Mucosa of rectum (tissue), 2 donors: ENCODE data around the gene PAX7.
"Not testable (repeated sequence)": the region's sequence is repeated elsewhere in the genome, so short reads cannot be mapped to it uniquely, and the experiment has no call there.

ENCODE experiments used
- H3K27ac ChIP-seq, 2 donors: one replicate each; pipeline ENCODE4 v1.7.0; 2013; ENCODE audit warnings: inconsistent platforms in 2 of 2, low read depth in 2 of 2, low read length in 2 of 2
- H3K27me3 ChIP-seq, 2 donors: one replicate each; pipeline ENCODE4 v1.7.0; 2013; ENCODE audit warnings: low read length in 2 of 2; ENCODE audit not compliant: control insufficient read depth in 2 of 2, insufficient read depth in 2 of 2
- H3K36me3 ChIP-seq, 2 donors: one replicate each; pipeline ENCODE4 v1.7.0; 2013; ENCODE audit warnings: low read length in 2 of 2; ENCODE audit not compliant: control insufficient read depth in 2 of 2, insufficient read depth in 2 of 2
- H3K4me1 ChIP-seq, 2 donors: one replicate each; pipeline ENCODE4 v1.7.0; 2013; ENCODE audit warnings: low read length in 2 of 2, mild to moderate bottlenecking in 1 of 2; ENCODE audit not compliant: control insufficient read depth in 2 of 2, insufficient read depth in 2 of 2
- H3K4me3 ChIP-seq, 2 donors: one replicate each; pipeline ENCODE4 v1.7.0; 2013; ENCODE audit warnings: low read length in 2 of 2
- H3K9ac ChIP-seq, 2 donors: one replicate each; pipeline ENCODE4 v1.7.0; 2013; ENCODE audit warnings: low read length in 2 of 2, low read depth in 1 of 2, mild to moderate bottlenecking in 1 of 2
- H3K9me3 ChIP-seq, 2 donors: one replicate each; pipeline ENCODE4 v1.7.0; 2013; ENCODE audit warnings: low read length in 2 of 2; ENCODE audit not compliant: control insufficient read depth in 2 of 2
- donor health status: healthy.
- donor health status: Normal muscosa, but diverticular disease.

PAX7 gene

GRCh38 chr1:18735224-18735997 is 104.8 kb downstream of the PAX7 start:
- H3K27me3 ChIP-seq: peaks cover 3 to 16% of the 10 kb centered on the region in 2 donors
- H3K9ac ChIP-seq: no peak overlapping the region
- no peaks in the 10 kb centered on the region for H3K36me3 ChIP-seq
- no peaks in the 10 kb centered on the region for H3K4me1 ChIP-seq
- H3K9me3 ChIP-seq: no peaks in the 10 kb centered on the region
- no peak overlapping the region for H3K27ac ChIP-seq
- no peak overlapping the region for H3K4me3 ChIP-seq

GRCh38 chr1:18736958-18737357 is 106.3 kb downstream of the PAX7 start:
- Histone ChIP-seq H3K9ac (no peak overlapping the region), H3K27ac (no peak overlapping the region), H3K4me3 (no peak overlapping the region), H3K4me1 (no peaks in the 10 kb centered on the region), H3K36me3 (no peaks in the 10 kb centered on the region), H3K27me3 (peaks cover under 1 to 16% of the 10 kb centered on the region in 2 donors), H3K9me3 (no peaks in the 10 kb centered on the region)

GRCh38 chr1:18738126-18738525 is 107.5 kb downstream of the PAX7 start:
- no peak overlapping the region for H3K4me3 ChIP-seq
- H3K4me1 ChIP-seq: no peaks in the 10 kb centered on the region
- H3K36me3 ChIP-seq: no peaks in the 10 kb centered on the region
- peaks cover 0 to 9% of the 10 kb centered on the region in 2 donors for H3K27me3 ChIP-seq
- H3K9ac ChIP-seq: no peak overlapping the region
- no peaks in the 10 kb centered on the region for H3K9me3 ChIP-seq
- H3K27ac ChIP-seq: no peak overlapping the region

GRCh38 chr1:18738617-18739016 is 108.0 kb downstream of the PAX7 start:
- Histone ChIP-seq H3K9me3 (no peaks in the 10 kb centered on the region), H3K4me1 (no peaks in the 10 kb centered on the region), H3K9ac (no peak overlapping the region), H3K4me3 (no peak overlapping the region), H3K27ac (no peak overlapping the region), H3K27me3 (peaks cover 0 to 6% of the 10 kb centered on the region in 2 donors), H3K36me3 (no peaks in the 10 kb centered on the region)

GRCh38 chr1:18739408-18739807 is 108.8 kb downstream of the PAX7 start:
- Histone ChIP-seq H3K36me3 (no peaks in the 10 kb centered on the region), H3K9ac (no peak overlapping the region), H3K4me1 (no peaks in the 10 kb centered on the region), H3K27me3 (peaks cover 0 to 6% of the 10 kb centered on the region in 2 donors), H3K9me3 (no peaks in the 10 kb centered on the region), H3K4me3 (no peak overlapping the region), H3K27ac (no peak overlapping the region)

- Histone ChIP-seq H3K36me3 (no peaks in the 10 kb centered on the region), H3K4me1 (no peaks in the 10 kb centered on the region), H3K9me3 (no peaks in the 10 kb centered on the region), H3K27me3 (peaks cover 0 to 6% of the 10 kb centered on the region in 2 donors), H3K9ac (no peak overlapping the region), H3K27ac (no peak overlapping the region), H3K4me3 (no peak overlapping the region)
Measured at GRCh38 chr1:18739897-18740296, 109.3 kb downstream of the PAX7 start.

- Histone ChIP-seq H3K9ac (no peak overlapping the region), H3K27me3 (peaks cover 0 to 6% of the 10 kb centered on the region in 2 donors)
Measured at GRCh38 chr1:18740617-18741016, 110.0 kb downstream of the PAX7 start.

GRCh38 chr1:18743233-18743632 is 112.6 kb downstream of the PAX7 start:
- Histone ChIP-seq H3K36me3 (no peaks in the 10 kb centered on the region), H3K27me3 (peaks cover 0 to 6% of the 10 kb centered on the region in 2 donors), H3K4me1 (no peaks in the 10 kb centered on the region), H3K9ac (no peak overlapping the region), H3K9me3 (no peaks in the 10 kb centered on the region), H3K27ac (no peak overlapping the region), H3K4me3 (no peak overlapping the region)

More at GRCh38 chr1:18740617-18741016, 110.0 kb downstream of the PAX7 start:
- no peaks in the 10 kb centered on the region for H3K4me1 ChIP-seq
- H3K9me3 ChIP-seq: no peaks in the 10 kb centered on the region
- no peak overlapping the region for H3K4me3 ChIP-seq
- no peaks in the 10 kb centered on the region for H3K36me3 ChIP-seq
- H3K27ac ChIP-seq: no peak overlapping the region

- not testable (repeated sequence) for H3K27ac ChIP-seq, H3K36me3 ChIP-seq, H3K4me3 ChIP-seq, H3K9me3 ChIP-seq, H3K27me3 ChIP-seq, H3K9ac ChIP-seq, H3K4me1 ChIP-seq
Measured at GRCh38 chr1:18744381-18744780, 113.7 kb downstream of the PAX7 start.

GRCh38 chr1:18746981-18747380 is 116.3 kb downstream of the PAX7 start:
- Histone ChIP-seq H3K4me3 (no peak overlapping the region), H3K36me3 (no peaks in the 10 kb centered on the region), H3K27ac (no peak overlapping the region), H3K27me3 (peaks cover 0 to 10% of the 10 kb centered on the region in 2 donors), H3K9me3 (peaks cover 0 to 4% of the 10 kb centered on the region in 2 donors), H3K9ac (no peak overlapping the region), H3K4me1 (peaks cover 0 to 5% of the 10 kb centered on the region in 2 donors)
